Umbilical cord (tissue), 2 donors: ENCODE measurements around the gene CCL21. TPM values are rescaled to one million over a fixed set of nuclear protein-coding genes. Genes with fewer than 3 reads are reported as not detected.

ENCODE experiments used
- DNase-seq: peaks from one replicate; pipeline ENCODE4 v3.0.0-alpha.2; 2015; ENCODE audit warnings: low spot score
- total RNA-seq: library from RNA; depleted of rRNA; stranded (reverse); fragments of >200 nt; gene quantifications from one replicate; pipeline ENCODE4 v1.2.3, GENCODE V29; 2014; ENCODE audit warnings: low replicate concordance; ENCODE audit not compliant: insufficient read depth

Gene CCL21
- total RNA-seq, 1 donor from 2014 or later = not detected

- DNase-seq = no peak
Measured at GRCh38 chr9:34709196-34709978, 549 bp downstream of the CCL21 start.

GRCh38 chr9:34707130-34707529 is 2.8 kb downstream of the CCL21 start:
- no peak for DNase-seq

DNA sequence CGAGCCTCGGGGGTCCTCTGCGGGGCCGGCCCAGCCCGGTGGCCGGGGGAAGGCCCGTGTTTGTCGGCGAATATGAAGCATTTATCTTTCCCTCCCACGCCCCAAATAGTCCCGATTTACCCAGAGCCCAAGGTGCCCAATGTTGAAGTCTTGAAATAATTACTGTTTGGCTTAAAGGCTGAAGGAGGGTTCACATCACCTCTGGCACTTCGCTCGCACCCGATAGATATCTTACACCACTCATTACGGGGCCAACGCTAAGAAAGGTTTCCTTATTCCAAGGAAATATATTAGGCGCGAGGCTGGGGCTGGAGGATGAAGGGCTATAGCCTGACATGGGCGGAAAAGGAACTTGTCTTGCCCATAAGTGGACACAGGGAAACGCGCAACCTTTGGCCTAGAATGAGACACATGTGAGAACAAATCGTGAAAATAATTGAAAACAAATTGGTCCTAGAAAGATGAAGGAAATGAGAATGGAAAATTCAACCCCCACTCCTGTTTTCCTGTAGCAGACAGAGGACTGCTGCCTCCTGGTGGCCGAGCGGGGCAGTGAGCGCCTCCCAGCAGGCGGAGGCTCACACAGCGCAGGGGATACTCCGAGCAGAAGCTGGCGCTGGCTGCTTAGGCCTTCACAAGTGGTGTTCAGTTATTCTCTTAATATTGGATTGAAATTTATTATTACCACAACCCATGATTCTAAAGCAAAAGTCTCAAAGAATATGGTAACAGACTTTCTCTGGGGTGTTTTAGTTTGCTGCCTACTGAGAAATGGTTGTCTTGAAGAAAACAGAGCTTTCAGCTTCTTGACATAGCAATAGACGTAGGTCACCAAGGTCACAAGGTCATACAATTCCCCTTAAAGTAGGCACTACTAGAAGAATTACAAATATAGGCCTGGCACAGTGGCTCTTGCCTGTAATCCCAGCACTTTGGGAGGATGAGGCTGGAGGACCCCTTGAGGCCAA is 7.9 kb downstream of the CCL21 start:
- DNase-seq = peak; percentile 79

GRCh38 chr9:34701023-34701768 is 8.7 kb downstream of the CCL21 start:
- DNase-seq = peak; percentile 72

DNA sequence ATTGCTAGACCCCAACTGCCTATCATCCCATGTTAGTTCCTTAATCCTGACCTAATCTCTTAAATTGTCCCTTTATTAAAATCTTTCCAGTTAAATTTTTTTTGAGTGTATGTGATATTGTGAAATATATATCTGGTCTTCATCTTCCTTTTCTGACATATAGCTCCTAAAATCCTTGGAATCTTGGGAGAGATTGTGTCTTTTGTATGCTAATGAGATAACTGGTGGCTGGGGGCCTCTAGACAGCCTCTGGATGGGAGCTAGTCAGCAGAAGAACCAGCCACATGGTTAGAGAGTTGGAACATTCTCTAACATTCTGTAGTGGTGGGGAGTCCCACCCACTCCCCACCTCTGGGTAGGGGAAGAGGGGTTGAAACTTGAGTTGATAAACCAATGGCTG is 15.1 kb downstream of the CCL21 start:
- DNase-seq = no peak

DNA sequence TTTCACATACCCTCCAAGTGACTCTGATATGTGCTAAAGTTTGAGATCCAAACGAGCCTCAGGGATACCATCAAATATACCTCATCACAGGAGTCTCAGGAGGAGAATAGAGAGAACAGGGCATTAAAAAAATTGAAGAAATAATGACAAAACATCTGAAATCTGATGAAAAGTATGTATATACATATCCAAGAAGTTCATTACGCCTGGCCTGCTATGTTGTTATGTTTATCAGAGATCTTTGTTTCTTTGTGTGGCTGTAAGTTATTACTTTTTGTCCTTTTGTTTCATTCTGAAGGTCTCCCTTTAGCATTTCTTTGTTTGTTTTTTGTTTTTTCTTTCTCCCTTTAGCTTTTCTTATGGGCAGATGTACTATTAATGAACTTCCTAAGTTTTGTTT is 16.4 kb downstream of the CCL21 start:
- no peak for DNase-seq

- DNase-seq = no peak
Measured at GRCh38 chr9:34691936-34692315, 18.0 kb downstream of the CCL21 start.

GRCh38 chr9:34690983-34691935 is 18.7 kb downstream of the CCL21 start, which contains the start of gene CCL19:
Gene CCL19 (minus strand): TSS chr9:34691276. CDS start chr9:34691139, 137 bp downstream.
- DNase-seq = no peak

DNA sequence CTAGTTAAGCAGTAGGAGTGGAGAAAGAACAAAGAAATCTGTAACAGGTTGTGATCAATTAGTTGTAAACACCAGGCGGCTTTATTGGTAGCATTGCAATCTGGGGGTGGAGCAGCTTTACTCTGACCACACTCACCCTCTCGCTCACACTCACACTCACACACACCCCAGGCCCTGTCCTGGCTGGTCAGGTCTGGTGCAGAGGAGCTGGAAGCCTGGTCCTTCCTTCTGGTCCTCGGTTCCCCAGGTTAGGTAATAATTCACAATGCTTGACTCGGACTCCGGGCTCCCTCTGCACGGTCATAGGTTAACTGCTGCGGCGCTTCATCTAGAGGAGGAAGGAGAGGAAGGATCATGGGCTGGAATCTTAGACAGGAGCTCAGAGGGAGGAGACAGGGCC is 20.4 kb downstream of the CCL21 start:
- no peak for DNase-seq

GRCh38 chr9:34689116-34689470 is 20.8 kb downstream of the CCL21 start:
- no peak for DNase-seq

DNA sequence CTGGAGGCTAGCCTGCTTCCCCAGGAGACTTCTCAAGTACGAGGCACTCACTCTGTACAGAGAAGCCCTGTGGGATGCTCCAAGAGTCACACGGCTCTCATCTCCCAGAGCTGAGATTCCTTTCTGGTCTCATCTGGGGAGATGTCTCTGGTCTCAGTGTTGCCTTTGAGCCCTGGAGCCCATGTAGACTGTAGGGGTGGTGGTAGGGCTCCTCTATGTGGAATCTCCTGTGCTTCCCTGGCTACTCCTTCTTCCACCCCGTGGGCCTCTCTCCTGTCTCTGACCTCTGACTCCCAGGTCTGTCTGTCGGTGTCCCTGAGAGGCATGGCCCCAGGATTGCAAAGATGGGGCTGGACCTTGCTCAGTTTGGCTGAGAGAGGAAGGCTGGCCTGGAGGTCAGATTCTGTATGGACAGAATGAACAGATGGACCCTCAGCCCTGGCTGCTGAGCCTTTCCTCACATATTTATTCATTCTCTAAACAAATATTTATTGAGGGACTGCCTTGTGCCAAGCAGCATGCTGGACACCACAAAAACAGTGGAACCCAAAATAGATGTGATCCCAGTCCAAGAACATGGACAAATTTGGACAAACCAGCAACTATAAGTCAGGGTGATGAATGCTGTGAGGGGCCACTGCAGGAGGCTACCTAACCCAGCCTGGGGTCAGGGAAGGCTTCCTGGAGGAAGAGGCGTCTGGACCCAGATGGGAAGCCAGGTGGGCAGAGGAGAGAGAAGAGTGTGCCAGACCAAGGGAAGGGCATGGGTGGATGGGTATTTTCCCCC is 21.4 kb downstream of the CCL21 start:
- DNase-seq = no peak

DNA sequence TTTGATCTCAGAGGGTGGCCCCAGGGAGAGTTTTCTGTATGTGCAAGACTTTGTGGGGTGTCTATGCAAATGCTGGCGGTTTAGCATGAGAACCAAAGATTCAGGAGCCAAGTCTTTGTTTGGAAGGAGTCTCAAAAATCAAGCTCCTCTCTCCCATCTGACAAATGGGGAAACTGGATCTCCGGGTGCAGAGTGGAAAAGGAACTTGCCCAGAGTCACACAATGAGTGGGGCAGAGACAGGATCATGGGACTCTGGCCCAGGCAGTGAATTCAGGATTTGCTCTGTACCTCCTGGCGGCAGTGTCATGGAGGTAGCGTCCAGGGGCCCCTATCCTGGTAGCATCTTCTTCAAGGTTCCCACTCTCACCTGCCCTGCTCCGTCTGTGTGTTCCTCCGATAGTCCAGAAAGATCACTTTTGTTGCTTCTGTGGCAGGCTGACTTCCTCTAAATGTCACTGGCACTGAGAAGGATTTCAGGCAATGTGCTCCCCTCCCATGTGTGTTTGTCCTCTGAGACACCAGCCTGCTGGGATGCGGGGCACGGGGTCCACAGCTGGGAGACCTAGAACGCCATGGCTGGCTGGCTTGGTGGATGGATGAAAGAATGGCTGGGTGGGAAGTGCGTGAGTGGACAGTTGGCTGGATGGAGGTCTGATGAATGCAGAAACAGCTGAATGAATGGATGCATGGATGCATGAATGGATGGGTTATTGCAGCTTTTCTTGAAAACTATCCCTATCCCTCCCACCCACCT is 22.5 kb downstream of the CCL21 start:
- DNase-seq = no peak

GRCh38 chr9:34686732-34687131 is 23.2 kb downstream of the CCL21 start:
- no peak for DNase-seq

GRCh38 chr9:34686231-34686630 is 23.7 kb downstream of the CCL21 start:
- DNase-seq = no peak

DNA sequence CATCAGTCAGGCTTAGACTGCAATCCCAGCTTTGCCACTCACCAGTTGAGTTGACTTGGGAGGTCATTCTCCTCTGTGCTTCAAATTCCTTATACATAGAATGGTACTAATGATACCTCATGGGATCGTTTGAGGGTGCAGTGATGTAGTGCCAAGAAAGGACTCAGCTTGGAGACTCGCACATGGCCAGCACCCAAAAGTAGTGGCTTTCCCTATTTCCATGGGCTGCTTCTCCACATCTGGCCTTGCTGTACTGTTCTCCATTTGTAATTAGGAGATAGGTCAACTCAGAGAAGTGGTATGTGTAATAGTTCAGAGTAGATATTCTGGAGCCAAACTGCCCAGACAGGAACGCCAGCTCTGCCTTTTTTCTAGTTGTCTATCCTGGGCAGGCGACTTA is 24.3 kb downstream of the CCL21 start:
- no peak for DNase-seq

- no peak for DNase-seq
Measured at GRCh38 chr9:34684816-34685215, 25.1 kb downstream of the CCL21 start.

GRCh38 chr9:34684145-34684544 is 25.8 kb downstream of the CCL21 start:
- DNase-seq = no peak

DNA sequence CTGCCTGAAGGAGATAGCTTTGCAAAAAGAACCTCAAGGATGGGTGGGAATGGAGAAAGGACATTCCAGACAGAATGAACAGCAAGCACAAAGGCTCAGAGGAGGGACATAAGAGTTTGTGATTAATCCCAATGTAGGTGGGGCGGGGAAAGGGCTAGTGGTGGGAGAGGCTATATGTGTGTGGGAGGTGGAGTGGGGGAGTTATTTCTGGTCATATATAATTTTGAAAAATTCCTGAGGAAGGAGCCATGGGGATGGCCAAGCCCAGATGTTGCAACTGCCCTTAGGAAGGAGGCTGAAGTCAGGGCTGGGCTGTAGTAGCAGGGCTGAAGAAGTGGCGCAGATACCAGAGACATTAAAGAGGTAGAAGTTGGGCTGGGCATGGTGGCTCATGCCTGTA is 34.1 kb downstream of the CCL21 start:
- no peak for DNase-seq

GRCh38 chr9:34675048-34675714 is 34.8 kb downstream of the CCL21 start:
- DNase-seq = peak; percentile 35
